HEK293 (cell line): ENCODE results near the gene STK40.

Source experiments
- CTCF ChIA-PET: fragments of 350-600 bp; formaldehyde crosslinking; extraction: SDS; loops from one replicate; lab custom pipeline; 2021; ENCODE audit warnings: antibody characterized with exemption; lab: Yijun Ruan, JAX
- POLR2A ChIA-PET: fragments of 300-600 bp; formaldehyde crosslinking; extraction: SDS; loops from one replicate; lab custom pipeline; 2020; ENCODE audit warnings: antibody characterized with exemption, inconsistent platforms; lab: Yijun Ruan, JAX
- H3K27ac ChIP-seq: fragments of 200-500 bp; sonication (Bioruptor generic); 2 replicates; pipeline ENCODE4 v1.5.1; 2014; ENCODE audit warnings: low read depth, low read length, control low read depth, inconsistent platforms; ENCODE audit errors: extremely low read depth
- H3K36me3 ChIP-seq, 2 experiments: fragments of 200-500 bp in 1 of 2; sonication (Bioruptor generic) in 1 of 2; 1 replicate in 1 of 2; 2 replicates in 1 of 2; pipeline ENCODE4 v1.5.1; 2014 to 2017; ENCODE audit warnings: inconsistent platforms in 2 of 2, low read length in 2 of 2; ENCODE audit not compliant: control insufficient read depth in 2 of 2, insufficient read depth in 1 of 2
- H3K4me1 ChIP-seq: fragments of 200-500 bp; sonication (Bioruptor generic); 2 replicates; pipeline ENCODE4 v1.5.1; 2014; ENCODE audit warnings: mild to moderate bottlenecking, low read length, inconsistent platforms; ENCODE audit not compliant: control insufficient read depth, insufficient read depth
- H3K4me3 ChIP-seq: 2 replicates; pipeline ENCODE4 v1.5.1; 2011; ENCODE audit warnings: low read depth, mild to moderate bottlenecking, control low read depth, low read length, moderate library complexity
- H3K9me3 ChIP-seq: fragments of 200-500 bp; sonication (Bioruptor generic); 2 replicates; pipeline ENCODE4 v1.5.1; 2014; ENCODE audit warnings: low read depth, low read length, inconsistent platforms; ENCODE audit not compliant: control insufficient read depth, insufficient read depth
- AEBP2 ChIP-seq: fragments of 450-650 bp; formaldehyde crosslinking; IDR thresholded peaks from 2 replicates; pipeline ENCODE4 v1.5.1; 2016; ENCODE audit warnings: missing biosample characterization, missing genetic modification characterization, borderline replicate concordance
- ELK4 ChIP-seq: IDR thresholded peaks from 2 replicates; pipeline ENCODE4 v1.6.1; 2011; ENCODE audit warnings: mild to moderate bottlenecking, low read depth, low read length, borderline replicate concordance
- IKZF3 ChIP-seq: fragments of 450-650 bp; IDR thresholded peaks from 2 replicates; pipeline ENCODE4 v1.5.0; 2018; ENCODE audit warnings: missing biosample characterization, mild to moderate bottlenecking, missing genetic modification characterization, moderate library complexity
- REST ChIP-seq: fragments of 450-650 bp; formaldehyde crosslinking; IDR thresholded peaks from 2 replicates; pipeline ENCODE4 v1.5.1; 2016; ENCODE audit warnings: missing biosample characterization, missing genetic modification characterization
- SCRT2 ChIP-seq: fragments of 450-650 bp; formaldehyde crosslinking; IDR thresholded peaks from 2 replicates; pipeline ENCODE4 v1.5.1; 2016; ENCODE audit warnings: missing biosample characterization, missing genetic modification characterization
- YY1 ChIP-seq: fragments of 450-650 bp; formaldehyde crosslinking; IDR thresholded peaks from 2 replicates; pipeline ENCODE4 v1.5.1; 2018; ENCODE audit warnings: missing biosample characterization, missing genetic modification characterization
- ZIC2 ChIP-seq: fragments of 450-650 bp; formaldehyde crosslinking; IDR thresholded peaks from 2 replicates; pipeline ENCODE4 v1.5.1; 2016; ENCODE audit warnings: missing biosample characterization, missing genetic modification characterization
- ZNF10 ChIP-seq: fragments of 450-650 bp; formaldehyde crosslinking; IDR thresholded peaks from 2 replicates; pipeline ENCODE4 v1.5.1; 2017; ENCODE audit warnings: missing biosample characterization, missing genetic modification characterization
- ZNF121 ChIP-seq: fragments of 450-650 bp; formaldehyde crosslinking; IDR thresholded peaks from 2 replicates; pipeline ENCODE4 v1.5.1; 2016; ENCODE audit warnings: missing biosample characterization, missing genetic modification characterization
- ZNF132 ChIP-seq: fragments of 450-650 bp; formaldehyde crosslinking; IDR thresholded peaks from 2 replicates; pipeline ENCODE4 v1.5.1; 2017; ENCODE audit warnings: missing biosample characterization, missing genetic modification characterization, borderline replicate concordance
- ZNF138 ChIP-seq: fragments of 450-650 bp; formaldehyde crosslinking; IDR thresholded peaks from 2 replicates; pipeline ENCODE4 v1.5.1; 2016; ENCODE audit warnings: missing biosample characterization, missing genetic modification characterization, borderline replicate concordance
- ZNF19 ChIP-seq: fragments of 450-650 bp; formaldehyde crosslinking; IDR thresholded peaks from 2 replicates; pipeline ENCODE4; 2016; ENCODE audit warnings: missing biosample characterization, missing genetic modification characterization, low read depth
- ZNF2 ChIP-seq: fragments of 450-650 bp; formaldehyde crosslinking; IDR thresholded peaks from 2 replicates; pipeline ENCODE4 v1.5.1; 2016; ENCODE audit warnings: missing biosample characterization, missing genetic modification characterization
- ZNF221 ChIP-seq: fragments of 450-650 bp; formaldehyde crosslinking; IDR thresholded peaks from 2 replicates; pipeline ENCODE4 v1.5.1; 2017; ENCODE audit warnings: missing biosample characterization, missing genetic modification characterization, borderline replicate concordance
- ZNF248 ChIP-seq: fragments of 450-650 bp; formaldehyde crosslinking; IDR thresholded peaks from 2 replicates; pipeline ENCODE4 v1.5.1; 2017; ENCODE audit warnings: missing biosample characterization, missing genetic modification characterization
- ZNF292 ChIP-seq: fragments of 450-650 bp; formaldehyde crosslinking; IDR thresholded peaks from 2 replicates; pipeline ENCODE4 v1.5.1; 2016; ENCODE audit warnings: low read depth, missing biosample characterization, missing genetic modification characterization, borderline replicate concordance
- ZNF394 ChIP-seq: fragments of 450-650 bp; formaldehyde crosslinking; IDR thresholded peaks from 2 replicates; pipeline ENCODE4 v1.5.1; 2016; ENCODE audit warnings: missing biosample characterization, missing genetic modification characterization, mild to moderate bottlenecking, moderate library complexity, borderline replicate concordance
- ZNF449 ChIP-seq: fragments of 450-650 bp; formaldehyde crosslinking; IDR thresholded peaks from 2 replicates; pipeline ENCODE4 v1.5.1; 2017; ENCODE audit warnings: missing biosample characterization, mild to moderate bottlenecking, missing genetic modification characterization, moderate library complexity
- ZNF510 ChIP-seq: fragments of 450-650 bp; formaldehyde crosslinking; IDR thresholded peaks from 2 replicates; pipeline ENCODE4 v1.5.1; 2018; ENCODE audit warnings: mild to moderate bottlenecking, missing genetic modification characterization, missing biosample characterization; ENCODE audit not compliant: insufficient replicate concordance
- ZNF561 ChIP-seq: fragments of 450-650 bp; IDR thresholded peaks from 2 replicates; pipeline ENCODE4 v1.5.1; 2018; ENCODE audit warnings: missing biosample characterization, missing genetic modification characterization, borderline replicate concordance
- ZNF600 ChIP-seq: fragments of 450-650 bp; formaldehyde crosslinking; IDR thresholded peaks from 2 replicates; pipeline ENCODE4 v1.5.1; 2016; ENCODE audit warnings: missing biosample characterization, missing genetic modification characterization
- ZNF639 ChIP-seq: fragments of 450-650 bp; formaldehyde crosslinking; IDR thresholded peaks from 2 replicates; pipeline ENCODE4 v1.5.1; 2016; ENCODE audit warnings: missing biosample characterization, missing genetic modification characterization
- ZNF645 ChIP-seq: fragments of 450-650 bp; formaldehyde crosslinking; IDR thresholded peaks from 2 replicates; pipeline ENCODE4; 2016; ENCODE audit warnings: missing biosample characterization, missing genetic modification characterization
- ZNF660 ChIP-seq: fragments of 450-650 bp; IDR thresholded peaks from 2 replicates; pipeline ENCODE4 v1.5.1; 2018; ENCODE audit warnings: missing biosample characterization, mild to moderate bottlenecking, missing genetic modification characterization

STK40 gene

GRCh38 chr1:36341626-36342320 lies 44.0 kb downstream of the STK40 start:
- CTCF ChIA-PET = interaction anchor here (0.6 to 2.4 kb wide), 18 partner anchors 12 to 241 kb away, joined by 3 to 21 read pairs (median 5); partner anchors contain the start of gene TRAPPC3
- Histone ChIP-seq H3K4me3 (no peak overlapping the region), H3K27ac (no peak overlapping the region), H3K36me3 (peaks cover 0 to 57% of the 10 kb centered on the region in 2 experiments; a peak in 1 of 3 replicates), H3K4me1 (no peaks in the 10 kb centered on the region), H3K9me3 (no peaks in the 10 kb centered on the region)
- POLR2A ChIA-PET = interaction anchor here (0.6 kb wide), 1 partner anchor 1207 kb away, joined by 4 read pairs; no protein-coding TSS in a partner anchor
- TF ChIP-seq ZNF600 (tag by site-specific recombination) = peak; percentile 19; the same call in 1 of the 2 replicates
- TF ChIP-seq REST (tag by site-specific recombination) = no peak
- no peak for TF ChIP-seq ELK4
- TF ChIP-seq ZNF19 (tag by site-specific recombination) = no peak
- no peak for TF ChIP-seq SCRT2

GRCh38 chr1:36339615-36340014 lies 46.1 kb downstream of the STK40 start:
- no peak overlapping the region for H3K4me3 ChIP-seq
- H3K27ac ChIP-seq = no peak overlapping the region
- no peak for TF ChIP-seq ZNF639 (tag by site-specific recombination)
- TF ChIP-seq ZNF394 (tag by site-specific recombination) = no peak
- TF ChIP-seq YY1 = no peak
- no peak for TF ChIP-seq ZNF292 (tag by site-specific recombination)
- no peak for TF ChIP-seq ZNF138 (tag by site-specific recombination)
- TF ChIP-seq ZIC2 = no peak
- no peak for TF ChIP-seq ZNF510 (tag by site-specific recombination)
- no peak for TF ChIP-seq ZNF248 (tag by site-specific recombination)
- no peak for TF ChIP-seq ZNF561
- no peak for TF ChIP-seq ZNF10 (tag by site-specific recombination)
- TF ChIP-seq ZNF121 (tag by site-specific recombination) = no peak
- TF ChIP-seq IKZF3 (tag by site-specific recombination) = no peak
- no peak for TF ChIP-seq ZNF660
- TF ChIP-seq ZNF449 (tag by site-specific recombination) = no peak
- TF ChIP-seq ZNF2 = no peak
- no peak for TF ChIP-seq ZNF221 (tag by site-specific recombination)
- TF ChIP-seq ZNF132 (tag by site-specific recombination) = no peak
- no peak for TF ChIP-seq AEBP2 (tag by site-specific recombination)
- no peak for TF ChIP-seq ZNF645 (tag by site-specific recombination)
- CTCF ChIA-PET = interaction anchor here (0.8 kb wide), 1 partner anchor 29 kb away, joined by 3 read pairs; no protein-coding TSS in a partner anchor
- no peaks in the 10 kb centered on the region for H3K9me3 ChIP-seq
- no peaks in the 10 kb centered on the region for H3K4me1 ChIP-seq
- peaks cover 0 to 38% of the 10 kb centered on the region in 2 experiments; a peak in 1 of 3 replicates for H3K36me3 ChIP-seq
- POLR2A ChIA-PET = no interaction called here
